Muscle layer of colon (tissue), 2 donors: ENCODE measurements around the gene STK32A.
"Not testable (repeated sequence)": the region's sequence is repeated elsewhere in the genome, so short reads cannot be mapped to it uniquely, and the experiment has no call there.

Experiments
- H3K27ac ChIP-seq: one replicate; pipeline ENCODE4 v1.7.0; 2013; ENCODE audit warnings: low read depth, mild to moderate bottlenecking, low read length, moderate library complexity
- H3K27me3 ChIP-seq, 2 donors: one replicate each; pipeline ENCODE4 v1.7.0; 2013; ENCODE audit warnings: low read length in 2 of 2, mild to moderate bottlenecking in 2 of 2; ENCODE audit not compliant: insufficient read depth in 2 of 2, control insufficient read depth in 1 of 2
- H3K36me3 ChIP-seq: one replicate; pipeline ENCODE4 v1.7.0; 2013; ENCODE audit warnings: mild to moderate bottlenecking, low read length; ENCODE audit not compliant: insufficient read depth
- H3K4me1 ChIP-seq: one replicate; pipeline ENCODE4 v1.7.0; 2013; ENCODE audit warnings: mild to moderate bottlenecking, low read length; ENCODE audit not compliant: insufficient read depth
- H3K4me3 ChIP-seq, 2 donors: one replicate each; pipeline ENCODE4 v1.7.0; 2013; ENCODE audit warnings: low read length in 2 of 2, low read depth in 1 of 2, mild to moderate bottlenecking in 1 of 2, moderate library complexity in 1 of 2
- H3K9ac ChIP-seq: one replicate; pipeline ENCODE4 v1.7.0; 2013; ENCODE audit warnings: low read length
- H3K9me3 ChIP-seq: one replicate; pipeline ENCODE4 v1.7.0; 2013; ENCODE audit warnings: mild to moderate bottlenecking, low read length
- donor health status: abdominal sarcoma.
- donor health status: Adenocarcinoma of cecum.

Gene STK32A

GRCh38 chr5:147223343-147223742 is 11.5 kb upstream of the STK32A start:
- no peaks in the 10 kb centered on the region for H3K36me3 ChIP-seq
- no peaks in the 10 kb centered on the region for H3K9me3 ChIP-seq
- no peaks in the 10 kb centered on the region for H3K4me1 ChIP-seq
- H3K27ac ChIP-seq: no peak overlapping the region
- no peaks in the 10 kb centered on the region for H3K27me3 ChIP-seq
- H3K4me3 ChIP-seq: no peak overlapping the region
- no peak overlapping the region for H3K9ac ChIP-seq

- H3K27ac ChIP-seq: no peak overlapping the region
- H3K27me3 ChIP-seq: no peaks in the 10 kb centered on the region
- no peak overlapping the region for H3K4me3 ChIP-seq
- H3K9me3 ChIP-seq: no peaks in the 10 kb centered on the region
- no peak overlapping the region for H3K9ac ChIP-seq
- no peaks in the 10 kb centered on the region for H3K36me3 ChIP-seq
- H3K4me1 ChIP-seq: no peaks in the 10 kb centered on the region
Observed at GRCh38 chr5:147223948-147224791, 10.7 kb upstream of the STK32A start.

- Histone ChIP-seq H3K4me1 (no peaks in the 10 kb centered on the region), H3K9ac (no peak overlapping the region), H3K4me3 (no peak overlapping the region), H3K9me3 (no peaks in the 10 kb centered on the region), H3K36me3 (no peaks in the 10 kb centered on the region), H3K27ac (no peak overlapping the region), H3K27me3 (no peaks in the 10 kb centered on the region)
Observed at GRCh38 chr5:147225938-147226337, 8.9 kb upstream of the STK32A start.

DNA sequence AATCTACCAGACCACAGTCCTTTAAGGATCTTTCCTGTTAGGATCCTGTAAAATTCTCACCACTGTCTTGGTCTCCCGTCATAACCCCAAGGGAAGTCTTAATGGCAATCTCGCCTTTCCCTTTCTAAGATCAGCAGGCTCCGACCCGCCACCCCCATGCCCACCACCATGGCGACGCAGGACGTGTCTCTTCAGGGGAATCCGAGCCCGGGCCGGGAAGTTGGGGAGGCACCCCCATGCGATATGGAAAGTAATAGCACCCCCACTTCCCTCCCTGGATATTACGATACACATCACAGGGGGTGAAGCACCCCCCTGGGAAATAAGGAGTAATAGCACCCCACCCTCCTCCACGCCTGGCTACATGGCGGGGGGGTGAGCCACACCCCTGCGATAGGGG is 8.3 kb upstream of the STK32A start:
- Histone ChIP-seq H3K36me3 (no peaks in the 10 kb centered on the region), H3K4me1 (no peaks in the 10 kb centered on the region), H3K27me3 (no peaks in the 10 kb centered on the region), H3K27ac (no peak overlapping the region), H3K9ac (no peak overlapping the region), H3K4me3 (no peak overlapping the region), H3K9me3 (no peaks in the 10 kb centered on the region)

GRCh38 chr5:147234239-147234824 is 494 bp upstream of the STK32A start:
- Histone ChIP-seq H3K9ac (peak overlapping the region; percentile 6), H3K4me1 (peaks cover 7% of the 10 kb centered on the region), H3K27me3 (no peaks in the 10 kb centered on the region), H3K4me3 (peak overlapping the region; percentile 68), H3K36me3 (no peaks in the 10 kb centered on the region), H3K27ac (peak overlapping the region; percentile 23), H3K9me3 (no peaks in the 10 kb centered on the region)

DNA sequence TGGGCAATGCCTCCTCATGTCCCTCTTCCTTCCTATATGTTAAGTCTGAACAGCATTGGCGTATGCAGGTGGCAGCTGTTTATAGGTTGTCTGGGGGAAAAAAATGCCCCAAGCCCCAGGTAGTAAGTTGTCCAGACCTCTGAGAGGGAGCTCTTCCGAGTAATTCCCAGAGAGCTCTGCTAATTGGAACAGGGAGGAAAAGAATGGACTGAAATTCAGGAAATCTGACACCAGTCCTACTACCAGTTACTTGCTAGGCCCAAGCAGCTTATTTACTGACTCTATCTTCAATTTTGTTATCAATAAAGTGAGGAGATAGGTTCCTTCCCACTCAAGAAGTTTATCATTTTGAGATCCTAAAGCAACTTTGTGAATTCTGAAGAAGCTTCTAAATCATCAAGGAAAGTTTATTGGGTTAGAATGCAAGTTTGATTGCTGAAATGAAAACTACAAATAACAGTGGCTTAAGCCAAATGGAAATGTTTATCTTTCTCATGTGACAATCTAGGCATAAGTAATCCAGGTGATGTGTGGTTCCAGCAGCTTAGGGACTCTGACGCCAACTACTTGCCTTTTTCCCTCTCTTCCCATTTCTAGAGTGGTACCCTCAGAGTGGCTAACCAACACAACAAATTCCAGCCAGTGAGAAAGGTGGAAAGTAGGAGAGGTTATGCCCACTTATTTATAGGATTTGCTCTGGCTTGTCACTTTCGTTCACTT is 5.6 kb downstream of the STK32A start:
- Histone ChIP-seq H3K4me1 (peaks cover 2% of the 10 kb centered on the region), H3K27me3 (no peaks in the 10 kb centered on the region), H3K9ac (no peak overlapping the region), H3K9me3 (no peaks in the 10 kb centered on the region), H3K36me3 (no peaks in the 10 kb centered on the region), H3K4me3 (no peak overlapping the region), H3K27ac (no peak overlapping the region)

DNA sequence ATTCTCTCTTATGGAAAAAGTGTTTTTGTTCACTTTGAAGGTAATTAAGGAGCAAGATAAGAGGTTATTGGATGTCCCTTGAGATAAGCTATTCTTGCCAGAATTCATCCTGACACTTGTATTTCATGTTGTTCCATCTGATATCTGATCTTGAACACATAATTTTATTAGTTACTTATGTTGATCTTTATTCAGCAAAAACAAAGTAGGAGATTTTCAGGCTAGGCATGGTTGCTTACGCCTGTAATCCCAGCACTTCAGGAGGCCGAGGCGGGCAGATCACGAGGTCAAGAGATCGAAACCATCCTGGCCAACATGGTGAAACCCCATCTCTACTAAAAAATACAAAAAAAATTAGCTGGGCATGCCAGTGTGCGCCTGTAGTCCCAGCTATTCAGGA is 8.4 kb downstream of the STK32A start:
- H3K9me3 ChIP-seq, H3K4me3 ChIP-seq, H3K4me1 ChIP-seq, H3K27me3 ChIP-seq, H3K27ac ChIP-seq, H3K9ac ChIP-seq, H3K36me3 ChIP-seq: not testable (repeated sequence)

- H3K36me3 ChIP-seq: no peaks in the 10 kb centered on the region
- no peak overlapping the region for H3K4me3 ChIP-seq
- H3K9me3 ChIP-seq: no peaks in the 10 kb centered on the region
- no peak overlapping the region for H3K27ac ChIP-seq
- no peaks in the 10 kb centered on the region for H3K4me1 ChIP-seq
- no peaks in the 10 kb centered on the region for H3K27me3 ChIP-seq
- no peak overlapping the region for H3K9ac ChIP-seq
Observed at GRCh38 chr5:147245381-147246165, 10.7 kb downstream of the STK32A start.

GRCh38 chr5:147248561-147248960 is 13.7 kb downstream of the STK32A start:
- Histone ChIP-seq H3K27me3 (no peaks in the 10 kb centered on the region), H3K27ac (no peak overlapping the region), H3K4me3 (no peak overlapping the region), H3K36me3 (no peaks in the 10 kb centered on the region), H3K9me3 (no peaks in the 10 kb centered on the region), H3K4me1 (no peaks in the 10 kb centered on the region), H3K9ac (no peak overlapping the region)

GRCh38 chr5:147259837-147260236 is 25.0 kb downstream of the STK32A start:
- Histone ChIP-seq H3K9me3 (no peaks in the 10 kb centered on the region), H3K27ac (no peak overlapping the region), H3K4me1 (no peaks in the 10 kb centered on the region), H3K36me3 (no peaks in the 10 kb centered on the region), H3K27me3 (no peaks in the 10 kb centered on the region), H3K9ac (no peak overlapping the region), H3K4me3 (no peak overlapping the region)
